ENCODE results near the gene NSUN4. TPM values are rescaled to one million over a fixed set of nuclear protein-coding genes. Genes with fewer than 3 reads are reported as not detected.

The NSUN4 gene
- total and polyA plus RNA-seq, 9 of the 15 experiments (the other 6 are each of a cell fraction or from before 2014, with no cell fraction given) = 33.4 to 60.2 (median 46.3) TPM

DNA sequence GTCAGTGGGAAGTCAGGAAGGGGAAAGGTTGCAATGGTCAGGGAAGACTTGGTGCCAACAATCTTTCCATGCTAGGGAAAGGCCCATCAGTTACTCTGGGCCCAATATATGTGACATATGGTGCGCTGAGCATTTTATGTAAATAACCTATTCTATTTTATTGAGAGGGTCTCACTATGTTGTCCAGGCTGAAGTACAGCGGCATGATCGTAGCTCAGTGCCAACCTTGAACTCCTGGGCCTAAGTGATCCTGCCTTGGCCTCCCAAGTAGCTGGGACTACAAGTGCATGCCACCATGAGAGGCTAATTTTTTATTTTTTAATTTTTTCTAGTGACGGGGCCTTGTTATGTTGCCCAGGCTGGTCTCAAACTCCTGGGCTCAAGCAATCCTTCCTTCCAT is 30.3 kb upstream of the NSUN4 start:
- H3K4me2 ChIP-seq (ENCODE audit: insufficient read depth, low read length) = no peak overlapping the region
- CTCF ChIA-PET (ENCODE audit: low intra/inter-chr PET ratio) = no interaction called here
- H2AFZ ChIP-seq (ENCODE audit: low read depth, low read length) = no peak overlapping the region
- FAIRE-seq = no peak
- no peak overlapping the region for H3K4me3 ChIP-seq
- ATAC-seq = no peak
- in situ Hi-C loops (cut with MboI) (no loop called here), intact Hi-C loops (cut with micrococcal nuclease) (no loop called here)
- peaks cover 61% of the 10 kb centered on the region for H3K79me2 ChIP-seq (ENCODE audit: control insufficient read depth, insufficient read depth, low read length)
- no peaks in the 10 kb centered on the region for H3K9me3 ChIP-seq (replicated peaks; ENCODE audit: control insufficient read depth, insufficient read depth, low read depth, low read length)
- no peak for DNase-seq (ENCODE audit: extremely low read depth in 1 of 4, low spot score in 3 of 4)
- TF ChIP-seq HNRNPL (IDR thresholded peaks at IDR 0.05; ENCODE audit: low read depth, low read length) = no peak
- TF ChIP-seq ZNF311 (CRISPR knock-in tag; IDR thresholded peaks at IDR 0.05) = no peak
- TF ChIP-seq HOXB6 (CRISPR knock-in tag; IDR thresholded peaks at IDR 0.05; ENCODE audit: borderline replicate concordance) = no peak
- TF ChIP-seq ZNF277 (CRISPR knock-in tag; IDR thresholded peaks at IDR 0.05; ENCODE audit: borderline replicate concordance) = no peak
- TF ChIP-seq, protein P1, sequence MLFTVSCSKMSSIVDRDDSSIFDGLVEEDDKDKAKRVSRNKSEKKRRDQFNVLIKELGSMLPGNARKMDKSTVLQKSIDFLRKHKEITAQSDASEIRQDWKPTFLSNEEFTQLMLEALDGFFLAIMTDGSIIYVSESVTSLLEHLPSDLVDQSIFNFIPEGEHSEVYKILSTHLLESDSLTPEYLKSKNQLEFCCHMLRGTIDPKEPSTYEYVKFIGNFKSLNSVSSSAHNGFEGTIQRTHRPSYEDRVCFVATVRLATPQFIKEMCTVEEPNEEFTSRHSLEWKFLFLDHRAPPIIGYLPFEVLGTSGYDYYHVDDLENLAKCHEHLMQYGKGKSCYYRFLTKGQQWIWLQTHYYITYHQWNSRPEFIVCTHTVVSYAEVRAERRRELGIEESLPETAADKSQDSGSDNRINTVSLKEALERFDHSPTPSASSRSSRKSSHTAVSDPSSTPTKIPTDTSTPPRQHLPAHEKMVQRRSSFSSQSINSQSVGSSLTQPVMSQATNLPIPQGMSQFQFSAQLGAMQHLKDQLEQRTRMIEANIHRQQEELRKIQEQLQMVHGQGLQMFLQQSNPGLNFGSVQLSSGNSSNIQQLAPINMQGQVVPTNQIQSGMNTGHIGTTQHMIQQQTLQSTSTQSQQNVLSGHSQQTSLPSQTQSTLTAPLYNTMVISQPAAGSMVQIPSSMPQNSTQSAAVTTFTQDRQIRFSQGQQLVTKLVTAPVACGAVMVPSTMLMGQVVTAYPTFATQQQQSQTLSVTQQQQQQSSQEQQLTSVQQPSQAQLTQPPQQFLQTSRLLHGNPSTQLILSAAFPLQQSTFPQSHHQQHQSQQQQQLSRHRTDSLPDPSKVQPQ (CRISPR knock-in tag; IDR thresholded peaks at IDR 0.05; ENCODE audit: borderline replicate concordance) = no peak
- peak; percentile 41; the same call in 1 of the 2 replicates for TF ChIP-seq CEBPB (tag; IDR thresholded peaks at IDR 0.05)
- TF ChIP-seq ZNF146 (CRISPR knock-in tag; IDR thresholded peaks at IDR 0.05; ENCODE audit: unreplicated experiment) = no peak
- peak; percentile 94 for TF ChIP-seq ZNF121 (CRISPR knock-in tag; conservative IDR thresholded peaks at IDR 0.05)
- TF ChIP-seq POLR2A (conservative IDR thresholded peaks at IDR 0.05) = no peak
- TF ChIP-seq CEBPG (CRISPR knock-in tag; IDR thresholded peaks at IDR 0.05) = 0 out of 2 replicates have a peak, but pooled peaks have one; percentile 32
- no peak for TF ChIP-seq CEBPG (tag; conservative IDR thresholded peaks at IDR 0.05 in 1 of 2, IDR thresholded peaks at IDR 0.05 in 1 of 2)
- WGBS (ENCODE audit: insufficient coverage, low coverage, missing lambda C conversion rate) = 98% methylated on average over 4 of the region's 4 CpGs
- H3K27me3 ChIP-seq (ENCODE audit: control insufficient read depth in 2 of 2, insufficient read depth in 2 of 2, low read length in 2 of 2) = no peaks in the 10 kb centered on the region
- peaks cover 90% of the 10 kb centered on the region for H3K36me3 ChIP-seq (ENCODE audit: control insufficient read depth, insufficient read depth, low read length)
- H3K9me1 ChIP-seq (ENCODE audit: control insufficient read depth, insufficient read depth, low read length) = no peaks in the 10 kb centered on the region
- peaks cover 35% of the 10 kb centered on the region for H4K20me1 ChIP-seq (replicated peaks; ENCODE audit: control insufficient read depth, insufficient read depth, low read length)
- no TSS peak for BruUV-seq (replicated peaks)
- no peak overlapping the region for H3K9ac ChIP-seq (ENCODE audit: insufficient read depth in 1 of 2, low read depth in 2 of 2, low read length in 2 of 2)
- H3K27ac ChIP-seq (ENCODE audit: extremely low read depth, low read depth, low read length) = no peak overlapping the region
- POLR2A ChIA-PET = interaction anchor here (1.2 kb wide), 1 partner anchor 23 kb away, joined by 3 read pairs; no protein-coding TSS in a partner anchor
- H3K4me1 ChIP-seq (replicated peaks in 1 of 2; ENCODE audit: control insufficient read depth in 2 of 2, insufficient read depth in 2 of 2, low read length in 2 of 2) = peaks cover 15 to 19% of the 10 kb centered on the region in 2 experiments; a peak in 4 of 5 replicates
